H1 (cell line): ENCODE measurements around the gene UBA6. TPM values are rescaled to one million over a fixed set of nuclear protein-coding genes. Genes with fewer than 3 reads are reported as not detected.
A peak's percentile ranks its signal among the peaks of the same experiment; 100 is the strongest.

ENCODE experiments used
- CTCF ChIA-PET: fragments of 300-600 bp; sonication (Branson Sonifier 250); formaldehyde crosslinking; loops from one replicate; lab custom pipeline; 2021; ENCODE audit not compliant: partially characterized antibody; lab: Charles Lee
- POLR2A ChIA-PET: fragments of 300-600 bp; sonication (Branson Sonifier 250); formaldehyde crosslinking; loops from one replicate; lab custom pipeline; 2021; ENCODE audit warnings: inconsistent platforms; ENCODE audit not compliant: partially characterized antibody; lab: Charles Lee
- DNase-seq, 2 experiments: peaks; one replicate each; pipeline versions ENCODE4 v3.0.0 to v3.0.0-alpha.2; 2010 to 2022; ENCODE audit warnings: low spot score in 2 of 2, low read depth in 1 of 2, mixed read lengths in 1 of 2
- FAIRE-seq: peaks from 2 replicates; lab custom pipeline; 2011; peaks lifted over from hg19 to GRCh38; lab: Jason Lieb, UNC
- H2AFZ ChIP-seq: 2 replicates; pipeline ENCODE4 v1.8.1; 2012; ENCODE audit warnings: low read length, inconsistent platforms
- H2AK5ac ChIP-seq: 2 replicates; pipeline ENCODE4 v1.6.1; 2013; ENCODE audit warnings: low read depth, low read length
- H2BK120ac ChIP-seq: replicated peaks from 2 replicates; pipeline ENCODE3; 2013; ENCODE audit warnings: low read depth, low read length, inconsistent platforms
- H2BK12ac ChIP-seq: 2 replicates; pipeline ENCODE4 v1.6.1; 2013; ENCODE audit warnings: low read depth, low read length
- H2BK15ac ChIP-seq: 2 replicates; pipeline ENCODE4 v1.6.1; 2013; ENCODE audit warnings: low read length
- H2BK20ac ChIP-seq: 2 replicates; pipeline ENCODE4 v1.6.1; 2013; ENCODE audit warnings: low read length
- H2BK5ac ChIP-seq: 2 replicates; pipeline ENCODE4 v1.6.1; 2013; ENCODE audit warnings: low read depth, low read length
- H3K14ac ChIP-seq: 2 replicates; pipeline ENCODE4 v1.6.1; 2013; ENCODE audit warnings: inconsistent platforms; ENCODE audit not compliant: insufficient read length
- H3K18ac ChIP-seq: 2 replicates; pipeline ENCODE4 v1.6.1; 2013; ENCODE audit warnings: low read length; ENCODE audit errors: extremely low read depth
- H3K23ac ChIP-seq: 2 replicates; pipeline ENCODE4 v1.6.1; 2013; ENCODE audit warnings: inconsistent platforms; ENCODE audit not compliant: insufficient read length
- H3K23me2 ChIP-seq: 2 replicates; pipeline ENCODE4 v1.6.1; 2013; ENCODE audit warnings: low read depth, low read length
- H3K27ac ChIP-seq: 2 replicates; pipeline ENCODE4 v1.6.1; 2011; ENCODE audit warnings: low read depth, low read length, inconsistent platforms
- H3K27me3 ChIP-seq, 4 experiments: replicated peaks in 1 of 4; 1 replicate in 1 of 4; 2 replicates in 3 of 4; pipeline versions ENCODE4 v1.6.1 to v1.8.1; 2011 to 2013; ENCODE audit warnings: low read length in 3 of 4, mild to moderate bottlenecking in 3 of 4, inconsistent platforms in 2 of 4, mixed read lengths in 2 of 4, moderate library complexity in 1 of 4; ENCODE audit not compliant: control insufficient read depth in 3 of 4, insufficient read depth in 3 of 4; ENCODE audit errors: extremely low read depth in 1 of 4
- H3K36me3 ChIP-seq, 4 experiments: 2 replicates each; pipeline versions ENCODE4 v1.6.1 to v1.8.1; 2011 to 2013; ENCODE audit warnings: mild to moderate bottlenecking in 4 of 4, low read length in 3 of 4, moderate library complexity in 2 of 4, control low read depth in 1 of 4, inconsistent platforms in 1 of 4; ENCODE audit not compliant: insufficient read depth in 4 of 4, control insufficient read depth in 2 of 4
- H3K4ac ChIP-seq: replicated peaks from 2 replicates; pipeline ENCODE3; 2013; ENCODE audit warnings: low read length, low read depth, mixed read lengths, inconsistent platforms; ENCODE audit not compliant: insufficient read length
- H3K4me1 ChIP-seq, 4 experiments: replicated peaks in 1 of 4; 1 replicate in 1 of 4; 2 replicates in 3 of 4; pipeline versions ENCODE4 v1.6.1 to v1.8.1; 2011 to 2013; ENCODE audit warnings: low read length in 3 of 4, inconsistent platforms in 2 of 4, mixed read lengths in 1 of 4; ENCODE audit not compliant: insufficient read depth in 4 of 4, control insufficient read depth in 3 of 4
- H3K4me2 ChIP-seq, 2 experiments: 2 replicates each; pipeline versions ENCODE4 v1.6.1 to v1.8.1; 2011 to 2013; ENCODE audit warnings: low read depth in 2 of 2, low read length in 2 of 2, control low read depth in 1 of 2, inconsistent platforms in 1 of 2, mild to moderate bottlenecking in 1 of 2; ENCODE audit not compliant: insufficient read depth in 1 of 2
- H3K4me3 ChIP-seq, 4 experiments: fragments of 200-600, 300-600 bp in 1 of 4; sonication (generic), shearing (Covaris generic), sonication (Bioruptor Twin) in 1 of 4; 2 replicates each; pipeline versions ENCODE4 v1.5.1 to v1.8.1; 2011 to 2016; ENCODE audit warnings: low read length in 4 of 4, low read depth in 3 of 4, control low read depth in 2 of 4, inconsistent platforms in 2 of 4, mild to moderate bottlenecking in 2 of 4, mixed read lengths in 1 of 4, moderate library complexity in 1 of 4; ENCODE audit not compliant: insufficient read depth in 2 of 4; ENCODE audit errors: extremely low read depth in 1 of 4
- H3K56ac ChIP-seq: replicated peaks from 2 replicates; pipeline ENCODE3; 2013; ENCODE audit warnings: low read depth, mild to moderate bottlenecking, mixed read lengths, low read length, inconsistent platforms; ENCODE audit not compliant: insufficient read length
- H3K79me1 ChIP-seq: 2 replicates; pipeline ENCODE4 v1.6.1; 2013; ENCODE audit warnings: low read depth, low read length, control low read depth
- H3K79me2 ChIP-seq, 2 experiments: 2 replicates each; pipeline versions ENCODE4 v1.6.1 to v1.8.1; 2012 to 2013; ENCODE audit warnings: low read length in 2 of 2, mild to moderate bottlenecking in 2 of 2, inconsistent platforms in 1 of 2; ENCODE audit not compliant: insufficient read depth in 2 of 2, control insufficient read depth in 1 of 2
- H3K9ac ChIP-seq, 4 experiments: replicated peaks in 1 of 4; 1 replicate in 1 of 4; 2 replicates in 3 of 4; pipeline versions ENCODE4 v1.6.1 to v1.8.1; 2011 to 2013; ENCODE audit warnings: low read depth in 3 of 4, low read length in 3 of 4, control low read depth in 2 of 4, mild to moderate bottlenecking in 2 of 4, moderate library complexity in 2 of 4, inconsistent platforms in 1 of 4; ENCODE audit errors: extremely low read depth in 1 of 4
- H3K9me3 ChIP-seq, 2 experiments: 2 replicates each; pipeline versions ENCODE4 v1.6.1 to v1.8.1; 2012 to 2013; ENCODE audit warnings: mild to moderate bottlenecking in 2 of 2, moderate library complexity in 2 of 2, control low read depth in 1 of 2, inconsistent platforms in 1 of 2, low read depth in 1 of 2, low read length in 1 of 2, mixed read lengths in 1 of 2; ENCODE audit not compliant: insufficient read depth in 2 of 2
- H4K20me1 ChIP-seq, 2 experiments: replicated peaks in 1 of 2; 2 replicates each; pipeline versions ENCODE3 to v1.8.1; 2011 to 2013; ENCODE audit warnings: inconsistent platforms in 2 of 2, low read length in 2 of 2, mild to moderate bottlenecking in 1 of 2; ENCODE audit not compliant: insufficient read depth in 2 of 2, control insufficient read depth in 1 of 2
- H4K5ac ChIP-seq: 2 replicates; pipeline ENCODE4 v1.6.1; 2013; ENCODE audit warnings: low read length, low read depth, mixed read lengths, inconsistent platforms; ENCODE audit not compliant: insufficient read length
- H4K8ac ChIP-seq: 2 replicates; pipeline ENCODE4 v1.8.0; 2013; ENCODE audit warnings: mild to moderate bottlenecking, moderate library complexity, low read length, inconsistent platforms; ENCODE audit not compliant: insufficient read depth; ENCODE audit errors: extremely low read depth
- H4K91ac ChIP-seq: replicated peaks from 2 replicates; pipeline ENCODE3; 2013; ENCODE audit warnings: low read length, mixed read lengths, inconsistent platforms; ENCODE audit not compliant: insufficient read length
- JUN ChIP-seq: IDR thresholded peaks from 2 replicates; pipeline ENCODE4 v1.6.1; 2011; ENCODE audit warnings: low read depth, mild to moderate bottlenecking, improper control_type of control experiment, low read length
- MAFK ChIP-seq: IDR thresholded peaks from 2 replicates; pipeline ENCODE4 v1.6.1; 2012; ENCODE audit warnings: low read depth, mild to moderate bottlenecking, improper control_type of control experiment, low read length
- RFX5 ChIP-seq: IDR thresholded peaks from 2 replicates; pipeline ENCODE4 v1.6.1; 2011; ENCODE audit warnings: low read depth, low read length, improper control_type of control experiment, borderline replicate concordance
- WGBS, 2 experiments: shearing (Covaris generic) in 1 of 2; methylation state at CpG; one replicate each; pipeline versions ENCODE4 v1.1.6 to v1.1.7; 2013 to 2015; ENCODE audit warnings: low lambda C conversion rate in 2 of 2, mixed read lengths in 2 of 2, inconsistent platforms in 1 of 2, low coverage in 1 of 2, missing lambda C conversion rate in 1 of 2; ENCODE audit not compliant: insufficient replicate concordance in 2 of 2, insufficient coverage in 1 of 2, insufficient read length in 1 of 2; ENCODE audit errors: extremely low coverage in 1 of 2, missing lambda C conversion rate in 1 of 2; 5-methylcytosine and 5-hydroxymethylcytosine counted together
- polyA plus RNA-seq, 7 experiments: library from polyadenylated mRNA; depleted of rRNA in 3 of 7; stranded (reverse) in 5 of 7; unstranded in 2 of 7; fragments of >200 nt in 5 of 7; fragments of 200-250 nt in 2 of 7; gene quantifications; 1 replicate in 5 of 7; 2 replicates in 1 of 7; 4 replicates in 1 of 7; pipeline versions ENCODE4 v1.2.1 to v1.2.3, GENCODE V29; 2011 to 2013; ENCODE audit warnings: missing spikeins in 2 of 7, mixed read lengths in 2 of 7
- total RNA-seq: library from RNA; stranded (reverse); fragmentation: NEBNext Ultra II Directional; extraction: Animal tissue kit (Norgen Biotek cat#: 25700); gene quantifications from 2 replicates; pipeline ENCODE4 v1.2.1, GENCODE V29; 2021

UBA6 gene
- total and polyA plus RNA-seq, 2 of the 8 experiments (the other 6 are each of a cell fraction or from before 2014, with no cell fraction given), result 17.4 to 74.3 TPM

- Histone ChIP-seq H2BK15ac (no peak overlapping the region), H3K4me2 (no peak overlapping the region), H2AFZ (no peak overlapping the region), H3K79me1 (no peaks in the 10 kb centered on the region), H2BK12ac (no peak overlapping the region), H4K20me1 (peaks cover 0 to 3% of the 10 kb centered on the region in 2 experiments), H3K27me3 (no peaks in the 10 kb centered on the region), H3K14ac (no peak overlapping the region)
- no peak for TF ChIP-seq RFX5
- TF ChIP-seq JUN, result no peak
- TF ChIP-seq MAFK, result peak; percentile 97
- TF ChIP-seq, all 59 proteins: peak for 1
- no peak for FAIRE-seq
- Histone ChIP-seq H4K91ac (no peak overlapping the region), H2AK5ac (no peak overlapping the region), H2BK120ac (no peak overlapping the region), H3K9ac (no peak overlapping the region), H3K18ac (no peak overlapping the region), H3K4me3 (no peak overlapping the region), H3K27ac (0 out of 2 replicates have a peak overlapping the region, but pooled peaks have one; percentile 14), H3K4ac (no peak overlapping the region), H3K79me2 (no peaks in the 10 kb centered on the region), H2BK20ac (no peak overlapping the region), H3K36me3 (no peaks in the 10 kb centered on the region), H3K56ac (no peak overlapping the region), H4K5ac (no peak overlapping the region), H2BK5ac (no peak overlapping the region), H3K23ac (no peak overlapping the region), H3K23me2 (no peaks in the 10 kb centered on the region), H3K4me1 (peaks cover 0 to 3% (median 0%) of the 10 kb centered on the region in 4 experiments; a peak in 1 of 7 replicates), H3K9me3 (no peaks in the 10 kb centered on the region), H4K8ac (no peak overlapping the region)
- no peak for DNase-seq
- POLR2A ChIA-PET, result no interaction called here
- WGBS, 2 experiments, result 71% methylated on average over 4 of the region's 4 CpGs; no CpG with 5 or more reads in 1 of the 2 experiments
- CTCF ChIA-PET, result interaction anchor here (0.7 to 5.5 kb wide), 6 partner anchors 8 to 109 kb away, joined by 3 to 49 read pairs (median 4); partner anchors contain the start of gene UBA6
Measured at GRCh38 chr4:67727124-67727850, 26.3 kb upstream of the UBA6 start.
